HFFc6 (cell line): Measurements from ENCODE around the gene GGCT. TPM values are rescaled to one million over a fixed set of nuclear protein-coding genes. Genes with fewer than 3 reads are reported as not detected.
A peak's percentile ranks its signal among the peaks of the same experiment; 100 is the strongest.

Experiments
- DNase-seq: peaks from one replicate; pipeline ENCODE4 v3.0.0-alpha.2; 2018
- H3K27ac Mint-ChIP-seq: 2 replicates; pipeline ENCODE4 v1.8.0; 2020; ENCODE audit warnings: mild to moderate bottlenecking, mixed read lengths
- H3K27me3 Mint-ChIP-seq: 2 replicates; pipeline ENCODE4 v1.8.0; 2021; ENCODE audit warnings: mild to moderate bottlenecking, moderate library complexity, mixed read lengths; ENCODE audit not compliant: insufficient read depth
- H3K36me3 Mint-ChIP-seq: 2 replicates; pipeline ENCODE4 v1.8.0; 2021; ENCODE audit warnings: low read depth, mixed read lengths
- H3K4me1 Mint-ChIP-seq: 2 replicates; pipeline ENCODE4 v1.8.0; 2020; ENCODE audit warnings: low read depth, mixed read lengths
- H3K4me3 Mint-ChIP-seq: 2 replicates; pipeline ENCODE4 v1.8.0; 2020; ENCODE audit warnings: mild to moderate bottlenecking, moderate library complexity, mixed read lengths
- H3K9me3 Mint-ChIP-seq: 2 replicates; pipeline ENCODE4 v1.8.0; 2020; ENCODE audit warnings: mild to moderate bottlenecking, mixed read lengths
- CTCF ChIP-seq: fragments of 200-600 bp; sonication (generic); IDR thresholded peaks from 2 replicates; pipeline ENCODE4 v1.5.0; 2021; ENCODE audit warnings: antibody characterized with exemption, mild to moderate bottlenecking
- long read RNA-seq: library from polyadenylated mRNA; unstranded; transcript quantifications from one replicate; pipeline ENCODE4 v2.0.0, GENCODE V29; 2019
- total RNA-seq, 6 experiments: library from RNA; stranded (reverse); fragmentation: NEBNext Ultra II Directional; extraction: Animal tissue kit (Norgen Biotek cat#: 25700); gene quantifications; 2 replicates in 1 of 6; 3 replicates in 5 of 6; pipeline ENCODE4 v1.2.3, GENCODE V29; 2021

The GGCT gene, protein sequence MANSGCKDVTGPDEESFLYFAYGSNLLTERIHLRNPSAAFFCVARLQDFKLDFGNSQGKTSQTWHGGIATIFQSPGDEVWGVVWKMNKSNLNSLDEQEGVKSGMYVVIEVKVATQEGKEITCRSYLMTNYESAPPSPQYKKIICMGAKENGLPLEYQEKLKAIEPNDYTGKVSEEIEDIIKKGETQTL
- total RNA-seq: 10 to 100 TPM; 16.1 to 25.6 (median 21.1) TPM
- long read RNA-seq, transcript GGCT-207 (3 exons, 1,012 nt): minor isoform, 5 of 34 reads
- long read RNA-seq, transcript GGCT-202 (4 exons, 1,173 nt): major isoform, 23 of 34 reads
- long read RNA-seq, partial matches to known transcripts: 2 of 34 reads
- long read RNA-seq, other reads (novel, unspliced or antisense): 4 of 34 reads

GRCh38 chr7:30504301-30505173, at the start of gene GGCT:
Gene GGCT, minus strand, starts transcription at chr7:30504829. Its CDS starts 120 bp downstream, at chr7:30504709.
- Mint-ChIP-seq H3K27me3 (peaks cover 2% of the 10 kb centered on the region; the same call in 1 of the 2 replicates), H3K36me3 (0 out of 2 replicates have a peak, but pooled peaks cover 4% of the 10 kb centered on the region), H3K4me3 (peak within 1 kb of the TSS; percentile 90), H3K27ac (peak within 1 kb of the TSS; percentile 83), H3K9me3 (0 out of 2 replicates have a peak, but pooled peaks cover 6% of the 10 kb centered on the region), H3K4me1 (peaks cover 36% of the 10 kb centered on the region)
- no peak for TF ChIP-seq CTCF
- peak; percentile 97 for DNase-seq

GRCh38 chr7:30553546-30553945, 48.9 kb upstream of the GGCT start:
- Mint-ChIP-seq H3K9me3 (no peaks in the 10 kb centered on the region), H3K4me1 (peaks cover 22% of the 10 kb centered on the region), H3K36me3 (peaks cover 14% of the 10 kb centered on the region), H3K4me3 (no peak overlapping the region), H3K27me3 (no peaks in the 10 kb centered on the region), H3K27ac (no peak overlapping the region)
- no peak for TF ChIP-seq CTCF
- DNase-seq: no peak

DNA sequence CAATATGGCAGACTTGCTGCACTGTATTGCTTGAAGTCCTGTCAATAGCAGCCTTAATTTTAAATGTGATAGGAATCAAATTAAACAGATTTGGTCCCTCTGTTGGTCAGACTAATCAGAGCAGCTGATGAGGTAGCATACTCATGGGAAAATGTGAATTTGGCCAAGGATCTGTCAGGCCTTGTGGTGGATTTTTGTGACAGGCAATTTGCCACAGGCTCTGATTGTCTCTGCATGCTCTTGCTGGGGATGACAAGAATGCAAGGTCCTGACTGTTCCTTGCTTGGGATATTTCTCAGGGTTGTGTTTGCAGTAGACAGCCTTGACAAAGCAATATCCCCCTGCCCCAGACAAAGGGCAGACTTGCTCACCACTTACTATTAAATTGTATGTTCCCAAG, 48.5 kb upstream of the GGCT start:
- Mint-ChIP-seq H3K4me1 (peaks cover 22% of the 10 kb centered on the region), H3K36me3 (peaks cover 14% of the 10 kb centered on the region), H3K27ac (no peak overlapping the region), H3K27me3 (no peaks in the 10 kb centered on the region), H3K4me3 (no peak overlapping the region), H3K9me3 (no peaks in the 10 kb centered on the region)
- no peak for TF ChIP-seq CTCF
- DNase-seq: no peak

GRCh38 chr7:30552330-30552729, 47.7 kb upstream of the GGCT start:
- DNase-seq: no peak
- Mint-ChIP-seq H3K9me3 (no peaks in the 10 kb centered on the region), H3K27ac (no peak overlapping the region), H3K4me1 (peaks cover 22% of the 10 kb centered on the region), H3K4me3 (no peak overlapping the region), H3K27me3 (no peaks in the 10 kb centered on the region), H3K36me3 (peaks cover 14% of the 10 kb centered on the region)
- no peak for TF ChIP-seq CTCF

DNA sequence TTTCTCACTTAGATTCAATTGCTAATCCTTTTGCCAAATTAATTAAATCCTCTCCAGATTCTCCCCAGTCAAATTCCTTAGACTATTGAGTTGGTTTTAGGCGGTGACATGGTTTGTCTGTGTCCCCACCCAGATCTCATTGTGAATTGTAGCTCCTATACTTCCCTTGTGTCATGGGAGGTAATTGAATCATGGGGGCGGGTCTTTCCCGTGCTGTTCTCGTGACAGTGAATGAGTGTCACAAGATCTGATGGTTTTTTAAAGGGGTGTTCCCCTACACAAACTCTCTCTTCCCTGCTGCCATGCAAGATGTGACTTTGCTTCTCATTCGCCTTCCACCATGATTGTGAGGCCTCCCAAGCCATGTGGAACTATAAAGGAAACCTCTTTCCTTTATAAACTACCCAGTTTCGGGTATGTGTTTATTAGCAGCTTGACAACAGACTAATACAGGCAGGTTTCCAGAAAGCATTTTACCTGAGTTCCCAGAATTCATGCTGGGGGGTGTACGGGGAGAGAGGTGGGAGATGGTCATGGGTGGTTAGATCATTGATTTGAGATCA, 45.4 kb upstream of the GGCT start:
- H3K4me1 Mint-ChIP-seq: peaks cover 27% of the 10 kb centered on the region
- no peaks in the 10 kb centered on the region; the same call in 1 of the 2 replicates for H3K27me3 Mint-ChIP-seq
- H3K36me3 Mint-ChIP-seq: peaks cover 20% of the 10 kb centered on the region
- no peak for TF ChIP-seq CTCF
- no peaks in the 10 kb centered on the region for H3K9me3 Mint-ChIP-seq
- DNase-seq: no peak
- H3K4me3 Mint-ChIP-seq: no peak overlapping the region
- H3K27ac Mint-ChIP-seq: no peak overlapping the region
